Right renal pelvis (tissue), 4 donors: ENCODE data around the gene TMEM273. TPM values are rescaled to one million over a fixed set of nuclear protein-coding genes. Genes with fewer than 3 reads are reported as not detected.

Source experiments
- DNase-seq, 4 donors: peaks; one replicate each; pipeline ENCODE4 v3.0.0-alpha.2; 2013; ENCODE audit warnings: low read depth in 4 of 4, low spot score in 3 of 4, missing footprints in 1 of 4
- polyA plus RNA-seq, 4 donors: library from polyadenylated mRNA; unstranded; fragments of 120-200 nt; gene quantifications; one replicate each; pipeline ENCODE4 v1.2.1, GENCODE V29; 2013; ENCODE audit not compliant: insufficient read length in 4 of 4

The TMEM273 gene
- polyA plus RNA-seq, 4 donors, result 2.1 to 3.6 (median 2.7) TPM

- DNase-seq, result no peak
Measured at GRCh38 chr10:49149881-49150280, 38.3 kb downstream of the TMEM273 start.

- DNase-seq, result no peak
Measured at GRCh38 chr10:49144058-49144720, 44.0 kb downstream of the TMEM273 start.

GRCh38 chr10:49143249-49143648 is 44.9 kb downstream of the TMEM273 start:
- DNase-seq, result no peak

- no peak for DNase-seq
Measured at GRCh38 chr10:49141541-49142332, 46.5 kb downstream of the TMEM273 start.

GRCh38 chr10:49140304-49141177 is 47.6 kb downstream of the TMEM273 start:
- DNase-seq, result no peak

GRCh38 chr10:49139846-49140195 is 48.4 kb downstream of the TMEM273 start:
- DNase-seq, result no peak

GRCh38 chr10:49139028-49139845 is 49.0 kb downstream of the TMEM273 start:
- DNase-seq, result no peak

- DNase-seq, result no peak
Measured at GRCh38 chr10:49138361-49138891, 49.8 kb downstream of the TMEM273 start.

- DNase-seq, result no peak
Measured at GRCh38 chr10:49136525-49136924, 51.7 kb downstream of the TMEM273 start.

GRCh38 chr10:49135575-49136313 is 52.4 kb downstream of the TMEM273 start:
- no peak for DNase-seq

GRCh38 chr10:49134327-49134726 is 53.9 kb downstream of the TMEM273 start:
- DNase-seq, result no peak

- DNase-seq, result no peak
Measured at GRCh38 chr10:49133706-49134248, 54.4 kb downstream of the TMEM273 start, which contains the start of gene FAM170B. TSS of gene FAM170B (minus strand) at chr10:49134021. CDS start at chr10:49133918, 103 bp downstream.

GRCh38 chr10:49132362-49132737 is 55.8 kb downstream of the TMEM273 start:
- DNase-seq, result no peak

- no peak for DNase-seq
Measured at GRCh38 chr10:49131507-49132361, 56.5 kb downstream of the TMEM273 start.

GRCh38 chr10:49129376-49129775 is 58.8 kb downstream of the TMEM273 start:
- no peak for DNase-seq

GRCh38 chr10:49128854-49129253 is 59.3 kb downstream of the TMEM273 start:
- no peak for DNase-seq

GRCh38 chr10:49123981-49124950 is 63.9 kb downstream of the TMEM273 start:
- DNase-seq, result no peak
